GM21737 (cell line): ENCODE measurements around the gene APBB1IP.
"Not testable (repeated sequence)": the region's sequence is repeated elsewhere in the genome, so short reads cannot be mapped to it uniquely, and the experiment has no call there.

Experiments
- ATAC-seq: cut with Tn5 transposase; IDR thresholded peaks from one replicate; pipeline ENCODE4 v1.9.1; 2021; ENCODE audit warnings: mild to moderate bottlenecking, moderate library complexity; ENCODE audit not compliant: unreplicated experiment

The APBB1IP gene

DNA sequence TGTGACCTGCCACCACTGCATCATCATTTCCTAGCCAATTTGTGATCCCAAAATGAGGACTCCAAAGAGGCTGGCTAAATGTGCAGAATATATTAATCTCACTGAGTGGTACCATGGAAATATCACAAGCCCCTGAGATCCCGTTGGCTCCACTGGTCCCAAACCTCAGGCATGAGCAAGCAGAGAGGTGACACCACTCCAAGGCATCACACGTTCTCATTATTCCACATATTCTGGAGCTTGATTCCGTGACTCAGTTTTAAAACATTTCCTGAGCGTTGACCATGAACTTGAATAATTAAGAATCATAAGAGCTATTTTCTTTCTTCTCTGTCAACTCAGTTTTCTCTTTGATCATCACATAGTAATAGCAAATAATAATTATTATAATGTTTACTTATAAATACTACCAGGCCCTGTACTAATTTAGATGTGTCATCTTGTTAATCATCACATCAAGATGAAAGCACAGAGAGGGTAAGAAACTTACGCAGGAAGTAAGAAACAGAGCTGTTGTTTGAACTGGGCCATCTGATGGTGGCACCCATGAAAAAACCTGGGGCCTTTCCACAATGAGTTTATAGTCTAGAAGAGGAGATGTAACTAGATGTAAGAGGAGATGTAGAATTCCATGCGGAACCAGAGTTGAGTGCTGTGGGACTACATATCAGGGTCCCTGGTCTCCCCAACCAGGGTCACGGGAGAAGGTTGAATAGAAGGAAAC is 3.5 kb downstream of the APBB1IP start:
- no peak for ATAC-seq

DNA sequence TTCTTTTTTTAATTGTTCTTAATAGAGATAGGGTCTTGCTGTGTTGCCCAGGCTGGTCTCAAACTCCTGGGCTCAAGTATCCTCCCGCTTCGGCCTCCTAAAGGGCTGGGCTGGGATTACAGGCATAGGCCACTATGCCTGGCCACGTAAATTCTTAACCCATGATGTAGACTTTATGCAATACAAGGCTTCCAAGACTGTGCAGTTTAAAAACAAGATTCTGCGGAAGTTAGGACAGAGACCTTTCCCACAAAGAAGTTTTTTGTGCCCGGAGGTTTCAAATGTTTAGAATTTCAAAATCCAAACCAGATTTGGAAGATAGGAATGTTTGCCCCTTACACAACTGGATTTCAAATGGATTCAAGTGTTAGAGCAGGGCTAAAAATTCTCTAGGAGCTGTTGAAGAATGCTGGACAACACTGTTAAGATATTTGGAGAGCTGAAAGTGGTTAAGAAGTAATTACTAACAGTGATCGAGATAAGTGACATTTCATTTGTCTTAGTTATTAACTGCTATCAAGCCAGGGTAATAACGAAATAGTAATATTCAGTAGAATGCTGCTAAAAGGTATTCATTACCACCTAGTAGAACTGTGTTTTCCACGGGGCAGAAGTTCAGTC is 7.4 kb downstream of the APBB1IP start:
- no peak for ATAC-seq

DNA sequence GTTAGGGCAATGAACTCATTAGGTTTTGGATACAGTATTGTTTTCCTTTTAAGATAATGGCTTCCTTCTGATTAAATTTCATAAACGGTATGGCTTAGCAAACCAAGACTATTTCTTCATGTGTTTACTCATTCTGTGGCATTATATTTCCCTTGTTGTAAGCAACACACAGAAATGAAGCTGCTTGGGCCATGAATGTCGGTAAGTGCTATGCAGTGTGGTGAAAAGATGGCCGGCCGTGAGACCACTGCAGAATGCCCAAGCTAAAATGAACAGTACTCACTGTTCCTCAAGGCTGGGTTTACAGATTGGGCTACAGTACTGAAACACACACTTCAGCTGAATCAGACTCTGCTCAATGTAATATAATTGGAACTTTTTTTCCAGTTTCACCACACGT is 8.1 kb downstream of the APBB1IP start:
- ATAC-seq: no peak

DNA sequence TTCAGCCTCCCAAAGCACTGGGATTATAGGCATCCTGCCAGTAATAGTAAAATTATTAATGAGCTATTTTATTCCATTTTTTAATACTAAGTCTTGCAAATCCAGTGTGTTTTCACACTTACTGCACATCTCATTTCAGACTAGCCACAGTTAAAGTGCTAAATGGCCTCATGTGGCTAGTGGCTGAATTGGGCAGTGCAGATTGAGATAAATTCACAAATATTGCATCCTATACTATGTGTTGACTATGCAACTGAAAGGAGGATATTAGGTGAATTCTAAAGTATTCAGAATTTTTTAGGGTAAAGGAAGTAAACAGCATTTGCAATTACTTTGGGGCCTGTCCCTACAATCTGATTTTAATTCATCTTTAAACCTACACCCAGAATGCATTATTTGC is 10.2 kb downstream of the APBB1IP start:
- ATAC-seq: peak; percentile 29

DNA sequence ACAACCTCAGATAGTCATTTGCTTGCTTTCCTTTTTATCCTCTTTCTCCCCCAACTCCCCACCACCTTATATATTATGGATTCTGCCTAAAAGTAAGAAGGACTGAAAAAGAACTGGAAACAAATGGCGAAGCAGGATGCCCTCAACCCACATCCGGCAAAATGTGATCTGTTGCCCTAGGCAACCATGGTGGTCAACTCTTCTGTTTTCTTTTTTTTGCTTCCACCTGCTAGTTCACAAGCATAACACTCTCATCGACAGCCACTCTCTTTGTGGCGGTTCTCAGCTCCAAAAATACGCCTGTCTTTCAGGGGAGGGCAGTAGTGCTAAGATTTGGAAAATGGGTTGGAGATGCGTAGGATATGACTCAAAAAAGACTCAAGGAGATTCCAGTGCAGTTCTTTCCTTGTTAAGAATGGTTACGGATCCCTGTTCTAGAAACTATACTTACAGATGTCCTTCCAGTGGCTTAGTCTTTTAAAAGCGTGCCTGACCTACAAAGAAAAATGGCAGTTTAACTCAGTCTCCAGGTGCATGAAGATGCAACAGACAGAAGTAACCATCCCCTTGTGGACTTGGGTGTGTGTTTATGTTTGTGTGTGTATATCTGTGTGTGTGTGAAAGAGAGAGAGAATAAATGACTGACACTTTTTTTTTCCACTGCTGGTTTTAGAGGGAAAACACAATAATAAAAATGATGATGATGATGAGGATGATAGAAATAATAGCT is 10.7 kb downstream of the APBB1IP start:
- peak; percentile 79 for ATAC-seq

DNA sequence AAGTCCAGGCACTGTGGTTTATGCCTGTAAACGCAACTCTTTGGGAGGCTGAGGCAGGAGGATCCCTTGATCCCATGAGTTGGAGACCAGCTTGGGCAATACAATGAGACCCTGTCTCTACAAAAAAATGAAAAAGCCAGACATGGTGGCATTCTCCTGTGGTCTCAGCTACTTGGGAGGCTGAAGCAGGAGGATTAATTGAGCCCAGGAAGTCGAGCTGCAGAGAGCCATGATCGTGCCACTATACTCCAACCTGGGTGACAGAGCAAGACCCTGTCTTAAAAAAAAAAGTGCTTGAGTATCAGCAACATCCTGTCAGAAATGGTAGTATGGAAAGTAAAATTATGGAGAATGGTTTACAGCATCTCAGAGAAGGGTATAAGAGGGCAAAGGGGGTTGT is 11.6 kb downstream of the APBB1IP start:
- ATAC-seq: no peak

DNA sequence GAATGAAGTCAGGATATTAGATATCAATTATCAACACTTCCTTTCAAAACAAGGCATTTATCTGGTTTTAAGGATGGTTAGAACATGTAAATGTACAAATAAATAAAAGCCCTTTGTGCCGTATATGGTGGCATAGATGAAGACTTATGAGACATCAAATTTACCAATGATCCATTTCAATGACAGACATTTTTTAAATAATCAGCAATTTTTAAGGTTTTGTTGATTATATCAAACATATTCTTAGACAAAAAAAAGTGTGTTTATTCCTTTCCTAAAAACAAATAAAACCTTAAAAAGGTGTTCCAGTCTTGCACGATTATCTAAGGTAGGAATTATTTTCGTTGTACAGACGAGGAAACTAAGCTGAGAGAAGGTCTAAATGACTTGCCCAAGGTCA is 13.8 kb downstream of the APBB1IP start:
- no peak for ATAC-seq

DNA sequence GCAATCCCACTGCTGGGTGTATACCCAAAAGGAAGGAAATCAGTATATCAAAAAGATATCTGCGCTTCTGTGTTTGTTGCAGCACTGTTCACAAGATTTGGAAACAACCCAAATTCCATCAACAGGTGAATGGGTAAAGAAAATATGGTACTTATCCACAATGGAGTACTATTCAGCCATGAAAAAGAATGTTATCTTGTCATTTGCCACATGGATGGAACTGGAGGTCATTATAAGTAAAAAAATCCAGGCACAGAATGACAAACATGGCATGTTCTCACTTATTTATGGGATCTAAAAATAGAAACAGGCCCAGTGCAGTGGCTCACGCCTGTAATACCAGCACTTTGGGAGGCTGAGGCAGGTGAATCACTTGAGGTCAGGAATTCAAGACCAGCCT is 15.7 kb downstream of the APBB1IP start:
- no peak for ATAC-seq

DNA sequence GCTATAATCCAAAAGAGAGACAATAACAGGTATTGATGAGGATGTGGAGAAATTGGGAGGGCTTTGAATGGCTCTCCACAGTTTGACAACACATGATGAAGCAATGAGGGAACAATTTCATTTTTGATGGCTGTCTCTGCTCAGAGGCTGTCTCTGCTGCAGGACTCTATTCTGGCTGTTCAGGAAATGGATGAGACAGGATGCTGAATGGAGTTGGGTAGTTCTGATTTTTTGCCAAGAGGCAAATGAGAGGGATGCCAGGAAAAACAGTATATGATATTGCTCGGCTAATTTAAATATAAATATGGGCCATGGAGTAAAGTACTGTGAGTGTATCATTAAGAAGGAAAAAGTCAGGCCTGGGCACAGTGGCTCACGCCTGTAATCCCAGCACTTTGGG is 16.8 kb downstream of the APBB1IP start:
- no peak for ATAC-seq

DNA sequence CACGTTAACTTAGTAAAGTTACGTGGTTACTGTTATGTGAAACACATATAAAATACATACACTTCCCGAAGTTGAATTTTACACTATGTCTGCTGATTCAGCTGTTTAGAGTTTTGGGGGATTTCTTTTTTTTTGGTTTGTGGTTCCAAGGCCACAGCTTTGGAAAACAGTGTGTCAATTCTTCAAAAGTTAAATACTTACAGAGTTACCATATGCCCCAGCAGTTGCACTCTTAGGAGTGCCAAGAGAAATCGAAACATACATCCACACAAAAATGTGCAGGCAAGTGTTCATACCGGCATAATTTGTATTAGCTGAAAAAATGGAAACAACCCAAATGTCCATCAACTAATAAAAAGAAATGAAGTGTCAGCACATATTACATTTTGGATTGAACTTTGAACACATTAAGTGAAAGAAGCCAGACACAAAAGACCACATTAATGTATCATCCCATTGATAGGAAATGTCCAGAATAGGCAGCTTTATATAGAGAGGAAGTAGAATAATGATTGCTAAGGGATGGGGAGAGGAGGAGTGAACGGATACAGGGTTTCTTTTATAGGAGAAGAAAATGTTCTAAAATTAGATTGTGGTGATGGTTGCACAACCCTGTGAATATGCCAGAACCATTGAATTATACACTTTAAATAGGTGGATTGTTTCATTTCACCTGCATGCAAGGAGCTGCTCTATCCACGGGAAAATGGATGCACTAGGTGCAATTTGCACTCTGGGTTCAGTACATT is 17.6 kb downstream of the APBB1IP start:
- no peak for ATAC-seq

DNA sequence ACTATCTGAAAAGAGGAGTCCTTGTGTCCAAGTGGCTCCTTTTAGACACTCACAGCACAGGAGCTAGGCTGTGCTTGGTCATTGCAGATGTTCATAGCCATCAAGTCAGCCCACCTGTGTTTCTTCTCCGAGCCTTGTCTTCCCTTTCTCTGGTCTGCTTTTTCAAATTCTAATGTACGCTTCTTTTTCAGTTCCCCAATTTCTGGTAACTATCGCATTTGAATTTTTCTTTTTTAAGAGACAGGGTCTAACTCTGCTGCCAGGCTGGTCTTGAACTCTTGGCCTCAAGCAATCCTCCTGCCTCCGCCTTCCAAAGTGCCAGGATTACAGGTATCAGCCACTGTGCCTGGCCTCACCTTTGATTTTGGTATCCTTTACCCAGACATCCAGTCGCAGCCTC is 18.9 kb downstream of the APBB1IP start:
- peak; percentile 84 for ATAC-seq

DNA sequence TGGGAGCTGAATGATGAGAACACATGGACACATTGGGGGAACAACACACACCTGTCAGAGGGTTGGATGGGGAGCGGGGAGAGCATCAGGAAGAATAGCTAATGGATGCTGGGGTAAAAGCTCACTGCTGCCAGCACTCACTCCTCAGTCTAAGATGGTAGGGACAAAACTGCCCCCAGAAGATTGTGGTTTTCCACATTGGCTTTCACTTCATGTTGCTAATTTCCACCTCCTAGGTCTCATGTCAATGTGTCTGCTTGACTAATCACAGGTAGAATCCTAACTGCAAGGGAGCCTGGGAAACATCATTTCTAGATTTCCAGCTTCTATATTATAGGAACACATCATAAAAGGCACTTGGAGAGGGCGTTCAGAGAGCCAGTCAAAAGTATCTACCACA is 22.6 kb downstream of the APBB1IP start:
- ATAC-seq: no peak

DNA sequence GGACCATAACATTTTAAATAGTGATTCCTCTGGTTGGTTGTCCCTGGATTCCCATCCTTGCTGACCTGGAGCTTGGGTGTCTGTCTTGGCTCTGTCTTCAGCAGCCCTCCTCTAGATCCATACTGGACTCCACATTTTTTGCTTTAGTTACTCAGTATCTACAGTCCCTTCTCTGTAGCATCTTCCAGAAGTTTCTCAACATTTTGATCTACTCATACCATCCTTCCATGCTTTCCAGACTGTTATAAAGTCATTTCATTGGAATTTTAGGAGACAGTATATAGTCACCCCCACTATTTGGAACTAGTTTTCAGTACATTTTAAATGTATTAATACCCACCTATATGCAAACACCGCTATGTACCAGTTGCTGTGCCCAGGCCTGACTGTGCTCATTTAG is 25.8 kb downstream of the APBB1IP start:
- no peak for ATAC-seq

DNA sequence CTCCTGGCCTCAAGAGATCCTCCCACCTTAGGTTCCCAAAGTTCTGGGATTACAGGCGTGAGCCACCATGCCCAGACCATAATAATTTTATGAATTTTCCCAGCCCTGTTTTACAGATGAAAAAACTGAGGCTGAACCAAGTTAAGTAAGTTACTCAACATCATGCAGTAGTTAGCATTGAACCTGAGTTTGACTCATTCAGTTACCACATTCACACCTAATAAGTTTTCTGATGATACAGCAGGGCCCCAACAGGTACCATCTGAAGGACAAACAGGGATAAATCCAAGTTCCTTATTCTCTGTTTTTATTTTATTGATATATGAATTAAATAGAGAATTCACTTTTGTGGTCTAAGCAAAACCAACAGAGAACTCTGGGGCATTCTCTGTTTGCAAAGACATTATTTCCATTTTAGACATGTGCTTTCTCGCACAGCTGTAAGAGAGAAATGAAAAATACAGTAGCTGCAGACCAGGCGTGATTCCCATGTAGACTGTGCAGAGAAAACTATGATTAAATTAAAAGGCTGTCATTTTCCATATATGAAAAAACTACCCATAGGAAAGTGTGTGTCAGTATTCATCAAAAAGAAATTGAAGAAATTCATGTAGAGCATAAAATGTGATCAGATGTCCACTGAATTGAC is 26.6 kb downstream of the APBB1IP start:
- no peak for ATAC-seq

DNA sequence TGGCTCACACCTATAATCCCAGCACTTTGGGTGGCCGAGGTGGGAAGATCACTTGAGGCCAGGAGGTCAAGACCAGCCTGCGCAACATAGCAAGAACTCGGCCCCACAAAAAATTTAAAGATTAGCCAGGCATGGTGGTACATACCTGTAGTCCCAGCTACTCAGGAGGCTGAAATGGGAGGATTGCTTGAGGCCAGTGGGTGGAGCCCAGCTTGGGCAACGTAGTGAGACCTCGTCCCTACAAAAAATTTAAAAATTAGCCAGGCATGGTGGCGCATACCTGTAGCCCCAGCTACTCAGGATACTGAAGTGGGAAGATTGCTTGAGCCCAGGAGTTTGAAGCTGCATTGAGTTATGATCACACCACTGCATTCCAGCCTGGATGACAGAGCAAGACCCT is 28.4 kb downstream of the APBB1IP start:
- not testable (repeated sequence) for ATAC-seq

DNA sequence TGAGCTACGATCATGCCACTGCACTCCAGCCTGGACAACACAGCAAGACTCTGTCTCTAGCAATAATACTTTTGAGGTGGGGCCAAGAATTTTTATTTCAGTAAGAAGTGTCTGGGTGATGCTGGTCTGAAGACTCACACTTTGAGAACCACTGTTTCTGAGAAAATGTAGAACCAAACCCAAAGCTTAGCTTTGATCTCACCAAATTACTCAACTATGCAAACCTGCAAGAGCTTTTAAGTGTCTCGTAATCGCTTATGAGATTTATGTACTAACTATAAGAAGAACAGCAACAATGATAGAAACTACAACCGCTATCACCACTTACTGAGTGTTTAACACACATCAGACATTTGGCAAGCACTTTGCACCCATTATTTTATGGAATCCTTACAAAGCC is 29.5 kb downstream of the APBB1IP start:
- no peak for ATAC-seq

DNA sequence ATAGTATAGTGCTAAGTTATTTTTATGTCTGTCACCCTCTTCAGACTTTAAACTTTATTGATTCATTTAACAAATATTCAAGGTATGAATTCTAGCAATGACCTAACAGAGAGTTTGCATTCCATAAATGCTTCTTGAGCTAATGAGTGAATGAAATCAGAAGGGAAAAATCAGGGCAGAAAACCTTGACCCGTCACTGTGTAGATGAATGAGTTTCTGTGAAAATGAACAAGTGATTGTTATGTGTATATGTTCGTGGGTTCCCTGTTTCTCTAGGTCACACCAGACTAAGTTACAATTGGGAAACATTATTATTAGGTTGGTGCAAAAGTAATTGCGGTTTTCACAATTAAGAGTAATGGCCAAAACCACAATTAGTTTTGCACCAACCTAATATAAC is 30.1 kb downstream of the APBB1IP start:
- no peak for ATAC-seq

DNA sequence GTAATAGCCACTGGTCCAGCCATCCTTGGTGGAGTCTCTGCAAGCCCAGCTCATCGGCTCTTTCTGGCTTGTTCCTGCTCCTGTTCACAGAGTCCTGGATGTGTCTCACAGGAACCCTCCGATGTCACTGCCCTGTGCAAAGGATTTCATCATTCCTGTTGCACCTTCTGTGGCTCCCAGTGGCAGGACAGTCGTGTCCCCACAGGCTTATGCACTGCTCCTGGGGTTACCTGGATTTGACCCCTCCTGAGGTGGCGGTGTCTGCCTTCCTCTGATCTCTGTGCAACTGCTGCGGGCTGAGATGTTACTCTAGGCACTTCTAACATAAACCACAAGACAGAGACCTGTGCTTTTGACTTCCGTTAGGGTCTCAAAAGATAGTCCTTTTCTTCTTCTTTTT is 30.6 kb downstream of the APBB1IP start:
- peak; percentile 66 for ATAC-seq

DNA sequence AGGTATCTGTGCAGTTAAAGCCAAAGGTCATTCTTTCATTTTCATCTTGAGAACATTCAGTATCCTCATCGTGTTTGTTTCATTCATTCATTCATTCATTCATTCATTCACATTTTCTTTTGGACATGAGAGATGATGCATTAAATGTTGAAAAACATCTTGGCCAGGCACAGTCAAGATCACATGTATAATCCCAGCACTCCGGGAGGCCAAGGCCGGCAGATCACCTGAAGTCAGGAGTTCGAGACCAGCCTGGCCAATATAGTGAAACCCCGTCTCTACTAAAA is 34.3 kb downstream of the APBB1IP start:
- no peak for ATAC-seq

DNA sequence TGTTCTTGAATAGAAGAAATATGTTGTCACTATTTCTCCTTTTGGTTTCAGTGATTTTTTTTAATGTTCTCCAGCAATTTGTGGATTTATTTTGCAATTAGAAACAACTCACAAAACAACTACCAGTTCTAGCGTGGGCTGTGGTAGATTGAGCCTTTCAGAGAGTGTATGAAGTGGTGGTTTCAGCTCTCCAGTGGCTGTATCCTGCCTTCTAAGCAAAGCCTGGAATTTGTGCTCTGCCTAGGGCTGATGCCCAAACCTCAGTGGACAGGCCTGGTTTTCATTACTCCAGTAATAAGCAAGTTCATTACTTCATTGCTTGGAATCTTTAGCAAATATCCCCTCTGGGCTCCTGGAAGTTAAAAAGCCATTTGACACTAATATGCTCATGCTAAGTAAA is 35.9 kb downstream of the APBB1IP start:
- ATAC-seq: no peak

DNA sequence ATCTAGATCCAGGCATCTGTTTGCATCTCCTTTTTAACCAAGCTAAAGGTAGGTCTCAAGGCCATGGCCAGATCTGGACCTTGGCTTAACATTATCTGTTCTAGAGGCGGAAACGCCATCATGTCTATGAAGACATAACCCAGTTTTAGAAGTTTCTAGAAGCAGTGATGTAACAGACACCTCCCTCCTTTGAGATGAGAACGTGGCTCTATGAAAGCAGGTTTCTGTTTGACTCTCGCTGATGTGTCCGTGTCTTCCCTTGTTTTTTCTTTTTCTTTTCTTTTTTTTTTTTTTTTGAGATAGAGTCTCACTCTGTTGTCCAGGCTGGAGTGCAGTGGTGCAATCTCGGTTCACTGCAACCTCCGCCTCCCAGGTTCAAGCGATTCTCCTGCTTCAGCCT is 36.7 kb downstream of the APBB1IP start:
- not testable (repeated sequence) for ATAC-seq
